PC-3 (cell line): ENCODE results near the gene PEX10.

Experiments
- EZH2 ChIP-seq: fragments of 300-600 bp; sonication (generic); IDR thresholded peaks from one replicate; pipeline ENCODE4 v1.6.1; 2017; ENCODE audit warnings: antibody characterized with exemption, mild to moderate bottlenecking, low read length; ENCODE audit not compliant: unreplicated experiment
- TF ChIP-seq, protein P1 (sequence below): fragments of 300-600 bp; sonication (generic); conservative IDR thresholded peaks from 2 replicates; pipeline ENCODE4 v1.5.1; 2017; ENCODE audit warnings: antibody characterized with exemption, low read depth, mild to moderate bottlenecking, low read length

DNA sequence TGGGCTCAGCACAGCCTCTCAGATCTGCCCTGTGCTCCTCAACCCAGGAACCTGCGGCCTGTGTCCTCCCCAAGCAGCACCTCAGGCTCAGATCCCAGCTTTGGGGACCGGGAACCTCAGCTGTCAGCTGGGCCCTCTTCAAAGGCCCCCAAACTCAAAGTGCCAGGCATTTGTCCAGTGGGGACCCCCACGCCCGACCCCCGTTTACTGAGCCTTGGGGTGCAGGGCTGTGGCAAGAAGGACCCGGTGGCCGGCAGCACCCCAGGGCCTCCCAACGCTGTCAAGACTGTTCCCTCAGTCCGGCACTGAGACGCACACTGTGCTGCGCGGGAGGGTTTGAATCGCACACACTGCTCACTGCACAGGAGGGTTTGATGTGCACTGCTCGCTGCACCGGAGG is 56.0 kb downstream of the PEX10 start:
- TF ChIP-seq, protein P1, sequence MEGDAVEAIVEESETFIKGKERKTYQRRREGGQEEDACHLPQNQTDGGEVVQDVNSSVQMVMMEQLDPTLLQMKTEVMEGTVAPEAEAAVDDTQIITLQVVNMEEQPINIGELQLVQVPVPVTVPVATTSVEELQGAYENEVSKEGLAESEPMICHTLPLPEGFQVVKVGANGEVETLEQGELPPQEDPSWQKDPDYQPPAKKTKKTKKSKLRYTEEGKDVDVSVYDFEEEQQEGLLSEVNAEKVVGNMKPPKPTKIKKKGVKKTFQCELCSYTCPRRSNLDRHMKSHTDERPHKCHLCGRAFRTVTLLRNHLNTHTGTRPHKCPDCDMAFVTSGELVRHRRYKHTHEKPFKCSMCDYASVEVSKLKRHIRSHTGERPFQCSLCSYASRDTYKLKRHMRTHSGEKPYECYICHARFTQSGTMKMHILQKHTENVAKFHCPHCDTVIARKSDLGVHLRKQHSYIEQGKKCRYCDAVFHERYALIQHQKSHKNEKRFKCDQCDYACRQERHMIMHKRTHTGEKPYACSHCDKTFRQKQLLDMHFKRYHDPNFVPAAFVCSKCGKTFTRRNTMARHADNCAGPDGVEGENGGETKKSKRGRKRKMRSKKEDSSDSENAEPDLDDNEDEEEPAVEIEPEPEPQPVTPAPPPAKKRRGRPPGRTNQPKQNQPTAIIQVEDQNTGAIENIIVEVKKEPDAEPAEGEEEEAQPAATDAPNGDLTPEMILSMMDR = no peak
- no peak for TF ChIP-seq EZH2
